Small intestine (tissue), 7 donors: ENCODE measurements around the gene TMTC4. TPM values are rescaled to one million over a fixed set of nuclear protein-coding genes. Genes with fewer than 3 reads are reported as not detected.

Experiments used
- DNase-seq, 2 donors: peaks; one replicate each; pipeline versions ENCODE4 v3.0.0 to v3.0.0-alpha.2; 2013
- FAIRE-seq: peaks from 2 replicates; lab custom pipeline; 2012; peaks lifted over from hg19 to GRCh38; lab: Jason Lieb, UNC
- H3K27ac ChIP-seq, 3 donors: one replicate each; pipeline ENCODE4 v1.5.1; 2013; ENCODE audit warnings: low read length in 2 of 3, mild to moderate bottlenecking in 2 of 3, control low read depth in 1 of 3, inconsistent platforms in 1 of 3, low read depth in 1 of 3, moderate library complexity in 1 of 3
- H3K27me3 ChIP-seq, 3 donors: one replicate each; pipeline ENCODE4 v1.6.1; 2013; ENCODE audit warnings: low read length in 3 of 3, inconsistent platforms in 1 of 3; ENCODE audit not compliant: control insufficient read depth in 3 of 3, insufficient read depth in 3 of 3
- H3K36me3 ChIP-seq, 3 donors: one replicate each; pipeline ENCODE4 v1.6.1; 2013; ENCODE audit warnings: low read length in 3 of 3, inconsistent platforms in 1 of 3, low read depth in 1 of 3, mild to moderate bottlenecking in 1 of 3, moderate library complexity in 1 of 3; ENCODE audit not compliant: control insufficient read depth in 3 of 3, insufficient read depth in 2 of 3
- H3K4me1 ChIP-seq, 3 donors: one replicate each; pipeline ENCODE4 v1.6.1; 2013; ENCODE audit warnings: low read length in 2 of 3, inconsistent platforms in 1 of 3, low read depth in 1 of 3, mild to moderate bottlenecking in 1 of 3, moderate library complexity in 1 of 3; ENCODE audit not compliant: control insufficient read depth in 3 of 3, insufficient read depth in 2 of 3
- H3K4me3 ChIP-seq, 3 donors: one replicate each; pipeline ENCODE4 v1.5.1; 2013; ENCODE audit warnings: low read length in 3 of 3, control low read depth in 1 of 3, inconsistent platforms in 1 of 3, low read depth in 1 of 3, mild to moderate bottlenecking in 1 of 3, moderate library complexity in 1 of 3
- H3K9me3 ChIP-seq, 2 donors: one replicate each; pipeline ENCODE4 v1.6.1; 2013; ENCODE audit warnings: low read depth in 1 of 2, low read length in 1 of 2; ENCODE audit not compliant: control insufficient read depth in 2 of 2, insufficient read depth in 1 of 2
- WGBS, 3 donors: extraction: QIAGEN DNeasy Blood & Tissue Kit; methylation state at CpG; one replicate each; pipeline ENCODE4 v1.1.7; 2013; 5-methylcytosine and 5-hydroxymethylcytosine counted together
- polyA plus RNA-seq, 4 donors: library from polyadenylated mRNA; stranded (reverse) in 3 of 4; unstranded in 1 of 4; fragments of 200-250 nt in 3 of 4; fragments of 120-200 nt in 1 of 4; gene quantifications; one replicate each; pipeline versions ENCODE4 v1.2.1 to v1.2.3, GENCODE V29; 2013
- donor health status: healthy with polysubstance abuse.
- donor health status: control.
- donor health status: control.
- donor health status: Bipolar disorder and iron deficiency.
- donor health status: healthy.

Gene TMTC4
- polyA plus RNA-seq, 4 donors: 6.3 to 27.7 (median 8.8) TPM

DNA sequence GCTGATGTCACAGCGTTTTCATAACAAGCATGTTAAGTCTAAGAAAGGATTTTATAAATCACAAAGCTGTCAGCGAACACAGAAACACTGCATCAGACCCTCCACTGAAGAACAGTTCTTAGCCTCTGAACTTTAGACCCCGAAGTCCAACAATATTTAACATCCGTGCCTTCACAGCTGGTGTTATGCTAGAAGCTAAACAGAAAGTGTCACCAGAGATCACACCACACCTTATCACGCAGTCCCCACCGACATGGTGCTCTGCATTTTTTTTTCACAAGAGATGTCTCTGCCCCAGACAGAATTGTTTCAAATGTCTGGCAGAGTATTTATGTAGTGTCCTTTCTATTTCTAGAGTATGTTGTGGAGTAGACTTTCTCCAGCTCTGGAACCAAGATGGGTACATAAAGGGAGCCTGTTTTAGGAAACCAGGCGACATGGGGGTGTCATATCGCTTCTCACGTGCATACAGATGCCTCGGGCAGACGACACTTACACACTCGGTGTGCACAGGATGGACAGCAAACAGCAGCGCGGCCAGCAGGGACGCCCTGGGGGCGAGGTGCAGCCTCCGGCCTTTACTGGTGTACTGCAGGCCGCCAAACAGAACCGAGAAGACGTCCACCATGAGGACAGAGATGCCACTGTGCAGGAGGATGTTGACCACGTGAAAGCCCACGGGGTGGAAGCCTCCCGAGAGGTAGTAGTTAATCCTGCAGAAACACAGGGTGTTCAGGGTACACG lies 12.0 kb downstream of the TMTC4 start:
- Histone ChIP-seq H3K27ac (no peak overlapping the region), H3K4me1 (no peaks in the 10 kb centered on the region), H3K9me3 (no peaks in the 10 kb centered on the region), H3K27me3 (no peaks in the 10 kb centered on the region), H3K4me3 (no peak overlapping the region), H3K36me3 (peaks cover 10 to 73% (median 12%) of the 10 kb centered on the region in 3 donors)
- 81 to 88% (median 84%) methylated on average over 24 of the region's 24 CpGs for WGBS, 3 donors
- FAIRE-seq: no peak
- peak in 1 of 2 donors; percentile 37 for DNase-seq

DNA sequence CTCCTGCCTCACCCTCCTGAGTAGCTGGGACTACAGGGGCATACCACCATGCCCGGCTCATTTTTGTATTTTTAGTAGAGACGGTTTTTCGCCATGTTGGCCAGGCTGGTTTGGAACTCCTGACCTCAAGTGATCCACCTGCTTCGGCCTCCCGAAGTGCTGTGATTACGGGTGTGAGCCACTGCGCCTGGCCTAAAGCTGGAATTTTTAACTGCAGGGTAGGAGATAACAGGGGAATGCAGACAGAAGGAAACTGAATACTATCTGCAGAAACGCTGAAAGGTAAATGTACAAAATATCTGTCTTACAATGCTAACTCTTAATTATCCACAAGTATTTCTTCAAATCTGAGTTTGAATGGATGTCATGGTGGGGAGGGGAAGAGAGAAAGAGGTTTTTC lies 13.8 kb downstream of the TMTC4 start:
- Histone ChIP-seq H3K27me3 (no peaks in the 10 kb centered on the region), H3K4me3 (no peak overlapping the region), H3K36me3 (peaks cover 10 to 65% (median 13%) of the 10 kb centered on the region in 3 donors), H3K4me1 (no peaks in the 10 kb centered on the region), H3K9me3 (no peaks in the 10 kb centered on the region), H3K27ac (no peak overlapping the region)
- 83 to 88% (median 84%) methylated on average over 8 of the region's 8 CpGs for WGBS, 3 donors
- DNase-seq (no peak), FAIRE-seq (no peak)

DNA sequence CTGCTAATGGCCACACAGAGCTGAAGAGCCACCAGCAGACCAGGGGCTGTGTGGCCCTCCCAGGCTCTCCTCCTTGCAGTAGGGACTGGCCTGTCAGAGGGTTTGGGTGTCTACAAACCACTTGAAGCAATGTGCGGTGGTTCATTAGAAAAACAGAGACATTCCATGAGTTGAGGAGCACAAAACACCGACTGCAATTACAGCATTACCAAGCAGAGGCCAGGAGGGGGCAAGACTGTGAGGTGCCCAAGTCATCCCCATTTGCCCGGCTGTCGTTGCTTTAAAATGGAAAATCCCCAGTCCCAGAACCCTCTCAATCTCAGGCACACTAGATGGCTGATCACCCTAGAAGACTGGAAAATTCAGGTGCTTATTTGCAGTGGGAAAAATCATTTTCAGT lies 15.0 kb downstream of the TMTC4 start:
- Histone ChIP-seq H3K36me3 (peaks cover 12 to 62% (median 18%) of the 10 kb centered on the region in 3 donors), H3K27me3 (no peaks in the 10 kb centered on the region), H3K9me3 (no peaks in the 10 kb centered on the region), H3K4me1 (no peaks in the 10 kb centered on the region), H3K4me3 (no peak overlapping the region), H3K27ac (no peak overlapping the region)
- WGBS, 3 donors: 93 to 99% (median 94%) methylated on average over 4 of the region's 4 CpGs
- DNase-seq (no peak), FAIRE-seq (no peak)

DNA sequence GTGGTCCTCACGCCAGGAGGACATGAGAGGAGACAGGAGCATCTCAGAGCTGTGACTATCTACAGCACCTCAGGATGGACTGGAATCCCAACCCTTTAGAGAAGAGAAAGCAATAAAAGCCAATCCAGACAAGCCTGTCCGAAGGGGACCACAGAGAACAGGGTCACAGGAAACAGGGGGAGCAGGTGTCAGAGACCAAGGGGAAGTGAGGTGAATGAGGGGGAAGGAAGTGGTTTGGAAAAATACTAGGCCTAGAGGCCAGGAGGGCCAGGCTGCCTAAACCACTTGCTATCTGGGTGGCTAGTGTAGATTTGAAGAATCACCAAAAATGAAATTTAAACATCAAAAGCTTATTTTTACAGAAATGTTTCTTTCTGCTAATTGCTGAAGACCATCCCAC lies 16.2 kb downstream of the TMTC4 start:
- H3K4me3 ChIP-seq: no peak overlapping the region
- 40 to 66% (median 45%) methylated on average over 2 of the region's 2 CpGs for WGBS, 3 donors
- no peaks in the 10 kb centered on the region for H3K9me3 ChIP-seq
- H3K27me3 ChIP-seq: no peaks in the 10 kb centered on the region
- H3K27ac ChIP-seq: no peak overlapping the region
- DNase-seq (peak in 1 of 2 donors; percentile 7), FAIRE-seq (no peak)
- H3K36me3 ChIP-seq: peaks cover 9 to 56% (median 14%) of the 10 kb centered on the region in 3 donors
- H3K4me1 ChIP-seq: no peaks in the 10 kb centered on the region

DNA sequence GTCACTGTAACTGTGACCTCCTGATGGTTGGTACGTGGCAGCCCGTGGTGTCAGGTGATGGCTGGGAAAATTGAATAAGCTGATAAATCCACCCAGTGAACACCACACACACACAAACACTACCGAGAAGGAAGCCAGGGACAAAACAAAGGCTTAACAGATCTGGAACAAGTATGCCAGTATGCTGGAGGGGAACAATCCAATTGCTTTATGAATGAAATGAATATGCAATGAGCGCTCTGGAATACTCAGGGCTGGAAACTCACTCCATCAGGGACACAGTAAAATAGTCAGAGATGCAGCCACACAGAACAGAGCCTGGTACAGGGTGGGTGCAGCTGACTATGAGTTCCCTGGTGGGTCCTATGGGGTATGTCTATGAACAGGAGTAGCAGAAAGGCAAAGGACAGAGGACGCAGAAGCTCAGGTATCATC lies 16.7 kb downstream of the TMTC4 start:
- Histone ChIP-seq H3K36me3 (peaks cover 11 to 56% (median 11%) of the 10 kb centered on the region in 3 donors), H3K4me3 (no peak overlapping the region), H3K9me3 (no peaks in the 10 kb centered on the region), H3K27ac (no peak overlapping the region), H3K4me1 (no peaks in the 10 kb centered on the region), H3K27me3 (no peaks in the 10 kb centered on the region)
- WGBS, 3 donors: 91% methylated on average over 5 of the region's 5 CpGs
- no peak for FAIRE-seq
- no peak for DNase-seq

DNA sequence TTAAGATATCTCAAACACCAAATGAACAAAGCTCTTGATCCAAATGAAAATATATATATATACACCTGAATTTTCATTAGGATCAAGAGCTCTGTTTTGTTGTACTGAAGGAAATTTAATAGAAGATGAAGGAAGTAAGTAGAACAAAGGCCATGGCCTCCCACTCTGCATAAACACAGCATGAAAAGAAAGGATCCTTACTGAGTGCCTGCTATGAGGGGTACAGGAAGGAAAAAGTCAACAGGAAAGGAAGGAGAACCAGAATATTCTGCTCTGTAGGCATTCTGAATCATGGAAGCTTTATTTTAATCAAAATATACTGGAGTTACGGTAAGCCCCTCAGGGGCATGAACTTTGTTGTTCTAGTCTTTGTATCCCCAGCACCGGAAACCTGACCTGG lies 22.1 kb downstream of the TMTC4 start:
- Histone ChIP-seq H3K9me3 (no peaks in the 10 kb centered on the region), H3K36me3 (peaks cover 9 to 24% (median 11%) of the 10 kb centered on the region in 3 donors), H3K27ac (no peak overlapping the region), H3K27me3 (no peaks in the 10 kb centered on the region), H3K4me3 (no peak overlapping the region), H3K4me1 (no peaks in the 10 kb centered on the region)
- FAIRE-seq (no peak), DNase-seq (no peak)
- 88 to 95% (median 92%) methylated on average over 2 of the region's 2 CpGs for WGBS, 3 donors

DNA sequence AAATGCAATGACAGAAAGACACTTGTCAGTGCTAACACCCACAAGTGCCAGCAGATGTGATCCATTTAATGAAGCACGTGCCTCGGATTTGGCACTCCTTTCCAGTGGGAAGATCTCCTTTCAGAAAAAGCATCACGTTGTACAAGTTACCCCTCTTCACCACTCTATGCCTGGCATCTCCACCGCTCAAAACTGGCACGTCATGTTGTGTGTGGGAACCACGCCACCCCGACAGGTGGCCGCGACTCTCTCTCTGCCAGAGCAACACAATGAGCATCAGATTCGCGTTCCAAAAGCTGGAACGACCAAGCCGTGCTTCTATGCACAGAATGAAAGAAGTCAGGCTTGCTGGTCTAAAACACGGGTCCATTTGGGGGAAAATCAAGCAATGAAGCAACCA lies 24.3 kb downstream of the TMTC4 start:
- FAIRE-seq: no peak
- no peak overlapping the region for H3K4me3 ChIP-seq
- H3K4me1 ChIP-seq: no peaks in the 10 kb centered on the region
- no peak overlapping the region for H3K27ac ChIP-seq
- 82 to 88% (median 84%) methylated on average over 14 of the region's 14 CpGs for WGBS, 3 donors
- peaks cover 4 to 28% (median 7%) of the 10 kb centered on the region in 3 donors for H3K36me3 ChIP-seq
- no peaks in the 10 kb centered on the region for H3K27me3 ChIP-seq
- no peaks in the 10 kb centered on the region for H3K9me3 ChIP-seq
- no peak for DNase-seq

DNA sequence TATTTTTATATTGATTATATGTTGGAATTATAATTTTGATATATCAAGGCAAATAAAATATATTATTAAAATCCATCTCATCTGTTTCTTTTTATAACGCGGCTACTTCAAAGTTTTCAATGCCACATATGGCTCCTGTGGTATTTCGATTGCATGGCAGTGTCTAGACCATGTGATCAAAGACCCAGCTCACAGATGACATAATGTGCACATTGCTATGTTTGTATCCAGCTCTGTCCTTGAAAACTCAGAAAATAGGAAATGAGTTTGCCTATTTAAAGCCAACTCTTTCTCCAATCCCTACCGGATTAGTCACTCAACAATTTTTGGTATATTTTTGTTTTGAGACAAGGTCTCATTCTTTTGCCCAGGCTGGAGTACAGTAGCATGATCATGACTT lies 26.2 kb downstream of the TMTC4 start:
- Histone ChIP-seq H3K27me3 (no peaks in the 10 kb centered on the region), H3K4me3 (no peak overlapping the region), H3K4me1 (no peaks in the 10 kb centered on the region), H3K27ac (no peak overlapping the region), H3K9me3 (no peaks in the 10 kb centered on the region), H3K36me3 (peaks cover 0 to 36% (median 7%) of the 10 kb centered on the region in 3 donors)
- FAIRE-seq (no peak), DNase-seq (no peak)
- 84 to 98% (median 96%) methylated on average over 4 of the region's 4 CpGs for WGBS, 3 donors
